GM12878 (cell line): Measurements from ENCODE around the gene SNRPA1. TPM values are rescaled to one million over a fixed set of nuclear protein-coding genes. Genes with fewer than 3 reads are reported as not detected.
A peak's percentile ranks its signal among the peaks of the same experiment; 100 is the strongest.

ENCODE experiments used
- ATF7 ChIP-seq: fragments of 450-650 bp; IDR thresholded peaks from 2 replicates; pipeline ENCODE4 v1.6.1; 2016; ENCODE audit warnings: low read depth, mild to moderate bottlenecking
- BMI1 ChIP-seq: fragments of 450-650 bp; IDR thresholded peaks from 2 replicates; pipeline ENCODE4 v1.6.1; 2016; ENCODE audit warnings: mild to moderate bottlenecking, moderate library complexity, borderline replicate concordance
- EGR1 ChIP-seq, 2 experiments: IDR thresholded peaks; 1 replicate in 1 of 2; 2 replicates in 1 of 2; pipeline ENCODE4 v1.6.1; 2011 to 2012; ENCODE audit warnings: low read depth in 2 of 2, low read length in 2 of 2, borderline replicate concordance in 1 of 2, mild to moderate bottlenecking in 1 of 2, moderate library complexity in 1 of 2
- HCFC1 ChIP-seq: fragments of 150-350 bp; IDR thresholded peaks from 2 replicates; pipeline ENCODE4 v1.6.1; 2014; ENCODE audit warnings: low read length
- IKZF2 ChIP-seq, 2 experiments: fragments of 450-650 bp; IDR thresholded peaks; 2 replicates each; pipeline ENCODE4 v1.6.1; 2017; ENCODE audit warnings: mild to moderate bottlenecking in 2 of 2, moderate library complexity in 2 of 2
- MTA2 ChIP-seq: fragments of 450-650 bp; IDR thresholded peaks from 2 replicates; pipeline ENCODE4 v1.6.1; 2016; ENCODE audit warnings: low read depth, mild to moderate bottlenecking, moderate library complexity
- NRF1 ChIP-seq: conservative IDR thresholded peaks from 2 replicates; pipeline ENCODE4 v1.6.1; 2011; ENCODE audit warnings: mild to moderate bottlenecking, low read depth, low read length, improper control_type of control experiment
- POU2F2 ChIP-seq: IDR thresholded peaks from 3 replicates; pipeline ENCODE4 v1.6.1; 2011; ENCODE audit warnings: low read depth, mild to moderate bottlenecking, low read length, borderline replicate concordance
- RFX5 ChIP-seq: IDR thresholded peaks from 2 replicates; pipeline ENCODE4 v1.6.1; 2011; ENCODE audit warnings: low read depth, low read length, improper control_type of control experiment
- SMARCA5 ChIP-seq: fragments of 450-650 bp; IDR thresholded peaks from 2 replicates; pipeline ENCODE4 v1.6.1; 2017; ENCODE audit warnings: mild to moderate bottlenecking
- ZBTB11 ChIP-seq: fragments of 450-650 bp; formaldehyde crosslinking; IDR thresholded peaks from 2 replicates; pipeline ENCODE4 v1.5.0; 2022; ENCODE audit warnings: mild to moderate bottlenecking, missing genetic modification characterization
- ZNF24 ChIP-seq: fragments of 450-650 bp; IDR thresholded peaks from 2 replicates; pipeline ENCODE4 v1.6.1; 2017; ENCODE audit warnings: antibody characterized with exemption, mild to moderate bottlenecking
- polyA plus RNA-seq, 11 experiments: library from polyadenylated mRNA; depleted of rRNA in 4 of 11; unstranded in 6 of 11; stranded (reverse) in 5 of 11; fragments of >200 nt; fragmentation: Nextera tagmentation in 4 of 11; fragmentation: Illumina TruSeq in 1 of 11; extraction: Ambion mirVana in 4 of 11; extraction: Trizol in 1 of 11; gene quantifications; 1 replicate in 1 of 11; 2 replicates in 10 of 11; pipeline versions ENCODE4 v1.2.1 to v1.2.3, GENCODE V29; 2011 to 2016; ENCODE audit warnings: inconsistent platforms in 2 of 11, missing spikeins in 2 of 11, low read depth in 1 of 11
- total RNA-seq, 4 experiments: library from RNA; depleted of rRNA in 3 of 4; stranded (reverse); fragments of >200 nt in 3 of 4; fragmentation: Illumina TruSeq in 1 of 4; extraction: Trizol in 1 of 4; gene quantifications; 2 replicates each; pipeline versions ENCODE4 v1.2.1 to v1.2.3, GENCODE V29; 2013 to 2021
- TF ChIP-seq, protein P1 (sequence below), 3 experiments: IDR thresholded peaks in 2 of 3; conservative IDR thresholded peaks in 1 of 3; 2 replicates each; pipeline ENCODE4 v1.5.1; 2011; ENCODE audit warnings: low read depth in 3 of 3, low read length in 3 of 3, mild to moderate bottlenecking in 3 of 3, control low read depth in 2 of 3, moderate library complexity in 2 of 3, inconsistent platforms in 1 of 3, mixed read lengths in 1 of 3; ENCODE audit not compliant: control insufficient read depth in 2 of 3, insufficient read depth in 1 of 3; ENCODE audit errors: extremely low read depth in 1 of 3
- TF ChIP-seq, protein P2 (sequence below): fragments of 450-650 bp; IDR thresholded peaks from 2 replicates; pipeline ENCODE4 v1.6.1; 2018; ENCODE audit warnings: mild to moderate bottlenecking, low read depth, moderate library complexity; ENCODE audit not compliant: partially characterized antibody
- TF ChIP-seq, protein P3 (sequence below): fragments of 450-650 bp; IDR thresholded peaks from 2 replicates; pipeline ENCODE4 v1.6.1; 2016; ENCODE audit warnings: mild to moderate bottlenecking
- TF ChIP-seq, protein P4 (sequence below): IDR thresholded peaks from 2 replicates; pipeline ENCODE4 v1.6.1; 2011; ENCODE audit warnings: low read depth, low read length, improper control_type of control experiment, borderline replicate concordance
- TF ChIP-seq, protein P5 (sequence below): fragments of 450-650 bp; IDR thresholded peaks from 2 replicates; pipeline ENCODE4 v1.6.1; 2016; ENCODE audit warnings: mild to moderate bottlenecking
- TF ChIP-seq, protein P6 (sequence below): IDR thresholded peaks from 2 replicates; pipeline ENCODE4 v1.6.1; 2012; ENCODE audit warnings: low read depth, low read length, improper control_type of control experiment

Gene SNRPA1
- total and polyA plus RNA-seq, 10 of the 15 experiments (the other 5 are each of a cell fraction or from before 2014, with no cell fraction given) = 59.9 to 267 (median 161) TPM

- TF ChIP-seq, protein P1, sequence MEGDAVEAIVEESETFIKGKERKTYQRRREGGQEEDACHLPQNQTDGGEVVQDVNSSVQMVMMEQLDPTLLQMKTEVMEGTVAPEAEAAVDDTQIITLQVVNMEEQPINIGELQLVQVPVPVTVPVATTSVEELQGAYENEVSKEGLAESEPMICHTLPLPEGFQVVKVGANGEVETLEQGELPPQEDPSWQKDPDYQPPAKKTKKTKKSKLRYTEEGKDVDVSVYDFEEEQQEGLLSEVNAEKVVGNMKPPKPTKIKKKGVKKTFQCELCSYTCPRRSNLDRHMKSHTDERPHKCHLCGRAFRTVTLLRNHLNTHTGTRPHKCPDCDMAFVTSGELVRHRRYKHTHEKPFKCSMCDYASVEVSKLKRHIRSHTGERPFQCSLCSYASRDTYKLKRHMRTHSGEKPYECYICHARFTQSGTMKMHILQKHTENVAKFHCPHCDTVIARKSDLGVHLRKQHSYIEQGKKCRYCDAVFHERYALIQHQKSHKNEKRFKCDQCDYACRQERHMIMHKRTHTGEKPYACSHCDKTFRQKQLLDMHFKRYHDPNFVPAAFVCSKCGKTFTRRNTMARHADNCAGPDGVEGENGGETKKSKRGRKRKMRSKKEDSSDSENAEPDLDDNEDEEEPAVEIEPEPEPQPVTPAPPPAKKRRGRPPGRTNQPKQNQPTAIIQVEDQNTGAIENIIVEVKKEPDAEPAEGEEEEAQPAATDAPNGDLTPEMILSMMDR (IDR thresholded peaks at IDR 0.05 in 2 of 3, conservative IDR thresholded peaks at IDR 0.05 in 1 of 3; ENCODE audit: control insufficient read depth in 2 of 3, extremely low read depth in 1 of 3, insufficient read depth in 1 of 3, low read depth in 3 of 3, low read length in 3 of 3) = no peak
- TF ChIP-seq MTA2 (peak; percentile 44; the same call in 1 of the 2 replicates), ZBTB11 (CRISPR knock-in tag) (no peak), ZNF24 (peak; percentile 77), EGR1 (IDR thresholded peaks at IDR 0.05; ENCODE audit: borderline replicate concordance in 1 of 2, low read depth in 2 of 2, low read length in 2 of 2) (no peak), IKZF2 (IDR thresholded peaks at IDR 0.05) (peak; percentile 55 to 72; a peak in 3 of 4 replicates), NRF1 (no peak), RFX5 (no peak), HCFC1 (no peak), ATF7 (peak; percentile 53; the same call in 1 of the 2 replicates), BMI1 (no peak), SMARCA5 (0 out of 2 replicates have a peak, but pooled peaks have one; percentile 29), POU2F2 (peak; percentile 65; the same call in 1 of the 3 replicates)
- TF ChIP-seq, protein P2, sequence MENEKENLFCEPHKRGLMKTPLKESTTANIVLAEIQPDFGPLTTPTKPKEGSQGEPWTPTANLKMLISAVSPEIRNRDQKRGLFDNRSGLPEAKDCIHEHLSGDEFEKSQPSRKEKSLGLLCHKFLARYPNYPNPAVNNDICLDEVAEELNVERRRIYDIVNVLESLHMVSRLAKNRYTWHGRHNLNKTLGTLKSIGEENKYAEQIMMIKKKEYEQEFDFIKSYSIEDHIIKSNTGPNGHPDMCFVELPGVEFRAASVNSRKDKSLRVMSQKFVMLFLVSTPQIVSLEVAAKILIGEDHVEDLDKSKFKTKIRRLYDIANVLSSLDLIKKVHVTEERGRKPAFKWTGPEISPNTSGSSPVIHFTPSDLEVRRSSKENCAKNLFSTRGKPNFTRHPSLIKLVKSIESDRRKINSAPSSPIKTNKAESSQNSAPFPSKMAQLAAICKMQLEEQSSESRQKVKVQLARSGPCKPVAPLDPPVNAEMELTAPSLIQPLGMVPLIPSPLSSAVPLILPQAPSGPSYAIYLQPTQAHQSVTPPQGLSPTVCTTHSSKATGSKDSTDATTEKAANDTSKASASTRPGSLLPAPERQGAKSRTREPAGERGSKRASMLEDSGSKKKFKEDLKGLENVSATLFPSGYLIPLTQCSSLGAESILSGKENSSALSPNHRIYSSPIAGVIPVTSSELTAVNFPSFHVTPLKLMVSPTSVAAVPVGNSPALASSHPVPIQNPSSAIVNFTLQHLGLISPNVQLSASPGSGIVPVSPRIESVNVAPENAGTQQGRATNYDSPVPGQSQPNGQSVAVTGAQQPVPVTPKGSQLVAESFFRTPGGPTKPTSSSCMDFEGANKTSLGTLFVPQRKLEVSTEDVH = no peak
- TF ChIP-seq, protein P3, sequence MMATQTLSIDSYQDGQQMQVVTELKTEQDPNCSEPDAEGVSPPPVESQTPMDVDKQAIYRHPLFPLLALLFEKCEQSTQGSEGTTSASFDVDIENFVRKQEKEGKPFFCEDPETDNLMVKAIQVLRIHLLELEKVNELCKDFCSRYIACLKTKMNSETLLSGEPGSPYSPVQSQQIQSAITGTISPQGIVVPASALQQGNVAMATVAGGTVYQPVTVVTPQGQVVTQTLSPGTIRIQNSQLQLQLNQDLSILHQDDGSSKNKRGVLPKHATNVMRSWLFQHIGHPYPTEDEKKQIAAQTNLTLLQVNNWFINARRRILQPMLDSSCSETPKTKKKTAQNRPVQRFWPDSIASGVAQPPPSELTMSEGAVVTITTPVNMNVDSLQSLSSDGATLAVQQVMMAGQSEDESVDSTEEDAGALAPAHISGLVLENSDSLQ = no peak
- TF ChIP-seq, protein P4, sequence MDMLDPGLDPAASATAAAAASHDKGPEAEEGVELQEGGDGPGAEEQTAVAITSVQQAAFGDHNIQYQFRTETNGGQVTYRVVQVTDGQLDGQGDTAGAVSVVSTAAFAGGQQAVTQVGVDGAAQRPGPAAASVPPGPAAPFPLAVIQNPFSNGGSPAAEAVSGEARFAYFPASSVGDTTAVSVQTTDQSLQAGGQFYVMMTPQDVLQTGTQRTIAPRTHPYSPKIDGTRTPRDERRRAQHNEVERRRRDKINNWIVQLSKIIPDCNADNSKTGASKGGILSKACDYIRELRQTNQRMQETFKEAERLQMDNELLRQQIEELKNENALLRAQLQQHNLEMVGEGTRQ = no peak
- TF ChIP-seq, protein P5, sequence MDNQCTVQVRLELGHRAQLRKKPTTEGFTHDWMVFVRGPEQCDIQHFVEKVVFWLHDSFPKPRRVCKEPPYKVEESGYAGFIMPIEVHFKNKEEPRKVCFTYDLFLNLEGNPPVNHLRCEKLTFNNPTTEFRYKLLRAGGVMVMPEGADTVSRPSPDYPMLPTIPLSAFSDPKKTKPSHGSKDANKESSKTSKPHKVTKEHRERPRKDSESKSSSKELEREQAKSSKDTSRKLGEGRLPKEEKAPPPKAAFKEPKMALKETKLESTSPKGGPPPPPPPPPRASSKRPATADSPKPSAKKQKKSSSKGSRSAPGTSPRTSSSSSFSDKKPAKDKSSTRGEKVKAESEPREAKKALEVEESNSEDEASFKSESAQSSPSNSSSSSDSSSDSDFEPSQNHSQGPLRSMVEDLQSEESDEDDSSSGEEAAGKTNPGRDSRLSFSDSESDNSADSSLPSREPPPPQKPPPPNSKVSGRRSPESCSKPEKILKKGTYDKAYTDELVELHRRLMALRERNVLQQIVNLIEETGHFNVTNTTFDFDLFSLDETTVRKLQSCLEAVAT = no peak
- TF ChIP-seq, protein P6, sequence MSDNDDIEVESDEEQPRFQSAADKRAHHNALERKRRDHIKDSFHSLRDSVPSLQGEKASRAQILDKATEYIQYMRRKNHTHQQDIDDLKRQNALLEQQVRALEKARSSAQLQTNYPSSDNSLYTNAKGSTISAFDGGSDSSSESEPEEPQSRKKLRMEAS = no peak
Observed at GRCh38 chr15:101275018-101275417, 20.0 kb downstream of the SNRPA1 start (continued).
